H54 (cell line): ENCODE results near the gene PIK3R4.

ENCODE experiments used
- DNase-seq: peaks from one replicate; pipeline ENCODE4 v3.0.0; 2011; ENCODE audit warnings: low spot score, mixed read lengths; ENCODE audit not compliant: insufficient read length
- FAIRE-seq: peaks from 3 replicates; lab custom pipeline; 2011; peaks lifted over from hg19 to GRCh38; lab: Jason Lieb, UNC
- POLR2A ChIP-seq: IDR thresholded peaks from 2 replicates; pipeline ENCODE4 v1.6.1; 2011; ENCODE audit warnings: low read depth, mild to moderate bottlenecking, low read length

The PIK3R4 gene

GRCh38 chr3:130746246-130747039 is at the start of gene PIK3R4:
Gene PIK3R4 (minus strand): TSS chr3:130746829. CDS start chr3:130745218, 1,611 bp downstream.
- TF ChIP-seq POLR2A, result peak; percentile 73
- FAIRE-seq (peak; percentile 98), DNase-seq (peak; percentile 77)

GRCh38 chr3:130795396-130795795 is 48.8 kb upstream of the PIK3R4 start:
- no peak for TF ChIP-seq POLR2A
- DNase-seq, result no peak
- FAIRE-seq, result no peak

- TF ChIP-seq POLR2A, result no peak
- no peak for FAIRE-seq
- no peak for DNase-seq
Measured at GRCh38 chr3:130792246-130792645, 45.6 kb upstream of the PIK3R4 start.

DNA sequence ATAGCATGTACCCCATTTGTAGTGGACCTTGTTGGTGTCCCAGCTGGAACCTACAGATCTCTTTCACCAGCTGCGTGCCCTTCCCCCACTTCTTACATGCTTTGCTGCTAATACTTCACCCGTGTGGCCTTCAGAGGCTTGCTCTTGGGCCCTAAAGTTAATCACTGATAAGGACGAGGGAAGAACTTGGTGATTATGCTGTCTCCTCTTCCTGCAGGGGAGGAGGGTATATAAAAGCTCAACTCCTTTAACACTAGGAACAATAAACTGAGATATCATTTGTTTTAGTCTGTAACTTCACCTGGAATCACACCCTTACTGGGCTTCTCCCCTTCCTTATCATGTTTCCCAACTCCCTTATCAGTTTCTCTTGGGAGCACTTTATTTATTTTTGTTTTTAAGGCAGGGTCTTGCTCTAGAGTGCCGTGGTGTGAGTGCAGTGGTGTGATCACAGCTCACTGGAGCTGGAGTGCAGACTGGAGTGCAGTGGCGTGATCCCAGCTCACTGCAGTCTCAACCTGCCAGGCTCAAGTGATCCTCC is 43.2 kb upstream of the PIK3R4 start:
- DNase-seq (no peak), FAIRE-seq (no peak)
- no peak for TF ChIP-seq POLR2A

DNA sequence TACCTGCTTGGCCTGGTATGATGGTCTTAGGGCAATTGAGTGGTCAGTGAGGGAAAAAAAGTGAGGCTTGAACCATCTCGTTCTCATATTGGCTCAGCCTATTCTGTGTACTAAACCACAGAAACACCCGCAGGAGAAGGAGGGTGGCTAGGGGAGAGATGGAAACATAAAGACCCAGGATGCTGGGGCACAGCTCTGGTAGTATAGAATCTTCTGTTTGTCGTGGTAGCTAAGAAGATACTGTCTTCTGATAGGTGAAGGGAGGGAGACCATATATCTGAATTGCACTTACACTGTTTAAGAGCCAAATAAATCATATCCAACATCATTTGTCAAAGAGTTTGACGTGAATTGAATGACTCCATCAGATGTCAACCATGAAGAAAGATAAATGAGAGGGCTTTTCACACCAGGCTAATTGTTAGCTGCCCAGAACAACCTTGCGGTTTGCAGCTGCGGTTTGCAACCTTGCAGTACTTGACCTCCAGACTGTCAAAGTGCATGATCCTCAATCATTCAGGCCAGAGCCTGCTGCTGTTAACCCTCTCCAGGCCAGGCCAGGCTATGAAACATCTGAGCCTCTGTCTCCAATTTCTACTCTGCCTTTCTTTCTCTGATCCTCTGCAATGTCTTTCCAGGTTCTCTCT is 40.9 kb upstream of the PIK3R4 start:
- no peak for TF ChIP-seq POLR2A
- no peak for FAIRE-seq
- no peak for DNase-seq

- no peak for FAIRE-seq
- no peak for TF ChIP-seq POLR2A
Measured at GRCh38 chr3:130786306-130786705, 39.7 kb upstream of the PIK3R4 start.

GRCh38 chr3:130783629-130784028 is 37.0 kb upstream of the PIK3R4 start:
- DNase-seq (no peak), FAIRE-seq (no peak)
- TF ChIP-seq POLR2A, result no peak

More at GRCh38 chr3:130786306-130786705, 39.7 kb upstream of the PIK3R4 start:
- DNase-seq, result no peak

DNA sequence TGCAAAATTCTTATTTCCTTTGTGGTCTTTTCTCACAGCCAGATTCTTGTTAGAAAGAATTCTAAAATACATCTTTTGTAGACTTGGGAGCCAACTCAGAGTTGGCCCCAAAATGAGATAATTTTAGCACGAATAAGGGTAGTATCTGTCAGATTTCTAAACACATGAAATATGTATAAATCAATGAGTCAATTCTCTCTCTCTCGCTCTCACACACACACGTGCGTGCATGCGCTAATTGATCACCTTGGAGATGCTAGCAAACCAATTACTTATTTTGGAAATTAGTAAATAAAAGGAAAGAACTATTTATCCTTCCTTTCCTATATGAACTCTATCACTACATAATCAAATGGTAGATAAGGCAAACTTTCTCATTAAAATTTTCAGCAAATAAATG is 32.9 kb upstream of the PIK3R4 start:
- DNase-seq, result no peak
- FAIRE-seq, result no peak
- no peak for TF ChIP-seq POLR2A

- DNase-seq (no peak), FAIRE-seq (no peak)
- no peak for TF ChIP-seq POLR2A
Measured at GRCh38 chr3:130779031-130779430, 32.4 kb upstream of the PIK3R4 start.

- DNase-seq, result no peak
- no peak for FAIRE-seq
- TF ChIP-seq POLR2A, result no peak
Measured at GRCh38 chr3:130773366-130773765, 26.7 kb upstream of the PIK3R4 start.

DNA sequence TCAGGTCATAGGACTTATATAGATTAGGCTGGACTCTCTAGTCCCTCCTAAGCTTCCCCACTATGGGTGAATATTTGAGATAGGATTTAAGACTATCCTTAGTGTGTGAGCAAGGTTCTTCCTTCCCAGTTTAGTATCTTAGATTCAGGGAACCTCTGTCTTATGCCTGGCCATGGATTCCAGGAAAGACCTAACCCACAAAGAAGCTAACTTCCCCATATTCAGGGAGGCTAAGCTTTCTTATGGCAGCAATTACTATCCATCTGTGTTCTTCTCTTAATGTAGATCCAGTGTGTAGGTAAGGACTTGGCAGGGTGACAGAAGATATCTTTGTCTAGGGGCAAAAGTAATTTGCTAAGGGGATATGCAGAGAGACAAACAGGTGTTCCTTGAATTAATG is 25.5 kb upstream of the PIK3R4 start:
- TF ChIP-seq POLR2A, result no peak
- DNase-seq (no peak), FAIRE-seq (no peak)

- FAIRE-seq (no peak), DNase-seq (no peak)
Measured at GRCh38 chr3:130770644-130771043, 24.0 kb upstream of the PIK3R4 start.

GRCh38 chr3:130761730-130762311 is 15.2 kb upstream of the PIK3R4 start:
- FAIRE-seq, result no peak
- no peak for DNase-seq
- TF ChIP-seq POLR2A, result no peak

More at GRCh38 chr3:130770644-130771043, 24.0 kb upstream of the PIK3R4 start:
- no peak for TF ChIP-seq POLR2A

- FAIRE-seq (peak; percentile 53), DNase-seq (no peak)
- TF ChIP-seq POLR2A, result no peak
Measured at GRCh38 chr3:130760922-130761321, 14.3 kb upstream of the PIK3R4 start.
